ENCODE measurements around the gene GNGT2.

DNA sequence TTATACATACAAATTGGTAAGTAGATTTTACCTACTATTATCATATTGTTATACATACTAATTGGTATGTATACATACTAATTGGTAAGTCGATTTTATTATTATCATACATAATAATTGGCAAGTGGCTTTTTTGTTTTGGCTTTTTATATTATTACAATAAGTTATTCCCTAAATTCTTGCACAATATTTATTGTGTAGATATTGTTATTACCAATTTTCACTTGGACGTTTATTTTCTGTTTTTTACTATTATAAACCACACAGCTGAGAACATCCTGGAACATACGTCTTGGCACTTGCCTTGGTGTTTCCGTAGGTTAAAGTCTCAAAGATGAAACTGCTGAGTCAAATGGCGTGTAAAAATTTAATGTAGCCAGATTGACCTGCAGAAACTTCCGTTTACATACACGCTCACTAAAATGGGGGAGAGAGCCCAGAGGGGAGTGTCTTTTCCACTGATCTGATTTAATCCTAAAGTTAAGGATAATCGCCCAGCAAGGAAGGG is 18.9 kb downstream of the GNGT2 start:
- TF ChIP-seq, protein P1, sequence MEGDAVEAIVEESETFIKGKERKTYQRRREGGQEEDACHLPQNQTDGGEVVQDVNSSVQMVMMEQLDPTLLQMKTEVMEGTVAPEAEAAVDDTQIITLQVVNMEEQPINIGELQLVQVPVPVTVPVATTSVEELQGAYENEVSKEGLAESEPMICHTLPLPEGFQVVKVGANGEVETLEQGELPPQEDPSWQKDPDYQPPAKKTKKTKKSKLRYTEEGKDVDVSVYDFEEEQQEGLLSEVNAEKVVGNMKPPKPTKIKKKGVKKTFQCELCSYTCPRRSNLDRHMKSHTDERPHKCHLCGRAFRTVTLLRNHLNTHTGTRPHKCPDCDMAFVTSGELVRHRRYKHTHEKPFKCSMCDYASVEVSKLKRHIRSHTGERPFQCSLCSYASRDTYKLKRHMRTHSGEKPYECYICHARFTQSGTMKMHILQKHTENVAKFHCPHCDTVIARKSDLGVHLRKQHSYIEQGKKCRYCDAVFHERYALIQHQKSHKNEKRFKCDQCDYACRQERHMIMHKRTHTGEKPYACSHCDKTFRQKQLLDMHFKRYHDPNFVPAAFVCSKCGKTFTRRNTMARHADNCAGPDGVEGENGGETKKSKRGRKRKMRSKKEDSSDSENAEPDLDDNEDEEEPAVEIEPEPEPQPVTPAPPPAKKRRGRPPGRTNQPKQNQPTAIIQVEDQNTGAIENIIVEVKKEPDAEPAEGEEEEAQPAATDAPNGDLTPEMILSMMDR (IDR thresholded peaks at IDR 0.05; ENCODE audit: borderline replicate concordance, extremely low read depth, low read length, poor library complexity, severe bottlenecking) = no peak
- no peak for TF ChIP-seq EZH2 (IDR thresholded peaks at IDR 0.05; ENCODE audit: borderline replicate concordance, low read depth, low read length, severe bottlenecking)
